ENCODE results near the gene SCN2B.
"Not testable (repeated sequence)": the region's sequence is repeated elsewhere in the genome, so short reads cannot be mapped to it uniquely, and the experiment has no call there.

SCN2B gene

DNA sequence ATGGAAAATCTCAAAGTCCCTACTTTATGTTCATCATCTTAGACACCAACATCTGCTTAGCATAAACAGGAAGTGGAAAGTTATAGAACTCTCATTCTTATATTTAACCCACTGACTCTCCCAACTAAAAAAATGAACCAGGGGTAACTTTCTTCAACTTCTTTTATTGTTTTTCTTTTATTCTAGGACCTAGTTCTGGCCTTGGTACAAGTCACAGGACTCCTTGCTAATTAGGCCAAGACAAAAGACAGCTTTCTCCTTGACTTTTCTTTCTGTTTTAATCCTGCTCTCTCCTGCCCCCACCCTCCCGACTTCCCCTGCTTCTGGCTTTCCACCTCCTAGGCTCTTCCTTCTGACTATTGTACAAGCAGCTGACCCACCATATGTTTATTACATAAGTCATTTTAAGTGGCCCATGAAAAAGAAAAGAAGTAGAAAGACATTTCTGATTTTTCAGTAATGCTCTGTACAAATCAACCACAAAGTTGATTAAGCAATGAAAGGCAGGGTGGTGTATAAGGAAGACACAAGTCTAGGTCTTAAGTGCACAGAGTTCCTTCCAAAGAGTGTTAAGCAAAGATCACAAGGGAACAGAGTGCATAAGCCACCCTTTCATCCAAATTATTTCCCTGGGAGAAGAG is 30.1 kb upstream of the SCN2B start:
- DNase-seq (ENCODE audit: low read depth), result no peak

GRCh38 chr11:118205606-118206378 is 29.4 kb upstream of the SCN2B start:
- DNase-seq (ENCODE audit: low read depth), result no peak

DNA sequence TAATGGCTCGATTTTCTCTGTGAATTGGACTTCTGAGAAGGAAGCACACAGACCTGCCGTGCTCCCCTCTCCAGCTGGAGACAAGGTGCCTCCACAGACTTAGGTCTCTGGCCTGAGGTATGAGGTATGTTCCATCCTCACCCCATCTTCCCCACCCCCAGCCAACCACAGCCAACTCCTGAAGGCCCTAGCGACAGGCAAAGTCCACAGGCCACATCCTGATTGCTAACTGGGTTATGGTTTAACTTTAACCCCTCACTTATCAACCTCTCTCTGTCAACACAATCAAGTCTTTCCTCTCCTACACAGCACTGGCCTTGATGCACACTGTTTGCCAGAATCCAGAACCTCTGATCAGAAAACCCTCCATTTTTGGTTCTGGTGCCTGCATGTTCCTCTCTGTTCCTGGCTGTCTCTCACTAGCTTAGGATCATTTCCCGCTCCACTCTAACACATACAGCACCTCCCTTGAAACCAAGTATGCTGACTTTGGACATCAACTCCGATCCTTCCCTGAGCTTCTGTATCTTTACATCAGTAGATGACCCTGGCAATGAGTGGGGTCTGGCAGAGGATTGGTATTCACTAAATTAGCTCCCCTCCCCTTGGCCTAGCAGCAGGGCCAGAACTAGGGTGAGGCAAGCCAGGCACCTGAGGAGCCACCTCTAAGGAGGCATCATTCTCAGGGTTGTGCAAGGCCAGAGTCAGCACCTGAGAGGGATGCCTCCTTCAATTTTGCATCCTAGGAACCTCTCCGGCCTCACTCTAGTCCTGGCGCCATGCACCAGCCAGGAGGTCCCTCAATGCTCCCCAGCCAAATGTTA is 26.4 kb upstream of the SCN2B start:
- no peak for DNase-seq (ENCODE audit: low read depth)

DNA sequence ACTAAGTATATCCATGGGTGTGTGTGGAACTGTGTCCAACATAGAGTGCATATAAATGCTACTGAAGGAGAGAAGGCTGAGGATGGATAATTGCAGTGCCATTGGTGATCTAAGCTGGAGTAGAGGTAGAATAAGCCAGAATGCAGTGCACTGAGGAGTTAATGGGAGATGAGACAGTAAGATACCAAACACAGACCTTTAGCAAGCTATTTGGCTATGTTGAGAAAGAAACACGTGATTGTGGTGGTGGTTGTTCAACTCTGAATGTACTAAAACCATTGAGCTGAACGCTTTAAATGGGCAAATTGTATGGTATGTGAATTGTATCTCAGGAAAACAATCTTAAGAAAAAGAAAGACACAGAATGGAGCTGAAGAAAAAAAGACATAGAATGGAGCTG is 25.5 kb upstream of the SCN2B start:
- no peak for DNase-seq (ENCODE audit: low read depth)

DNA sequence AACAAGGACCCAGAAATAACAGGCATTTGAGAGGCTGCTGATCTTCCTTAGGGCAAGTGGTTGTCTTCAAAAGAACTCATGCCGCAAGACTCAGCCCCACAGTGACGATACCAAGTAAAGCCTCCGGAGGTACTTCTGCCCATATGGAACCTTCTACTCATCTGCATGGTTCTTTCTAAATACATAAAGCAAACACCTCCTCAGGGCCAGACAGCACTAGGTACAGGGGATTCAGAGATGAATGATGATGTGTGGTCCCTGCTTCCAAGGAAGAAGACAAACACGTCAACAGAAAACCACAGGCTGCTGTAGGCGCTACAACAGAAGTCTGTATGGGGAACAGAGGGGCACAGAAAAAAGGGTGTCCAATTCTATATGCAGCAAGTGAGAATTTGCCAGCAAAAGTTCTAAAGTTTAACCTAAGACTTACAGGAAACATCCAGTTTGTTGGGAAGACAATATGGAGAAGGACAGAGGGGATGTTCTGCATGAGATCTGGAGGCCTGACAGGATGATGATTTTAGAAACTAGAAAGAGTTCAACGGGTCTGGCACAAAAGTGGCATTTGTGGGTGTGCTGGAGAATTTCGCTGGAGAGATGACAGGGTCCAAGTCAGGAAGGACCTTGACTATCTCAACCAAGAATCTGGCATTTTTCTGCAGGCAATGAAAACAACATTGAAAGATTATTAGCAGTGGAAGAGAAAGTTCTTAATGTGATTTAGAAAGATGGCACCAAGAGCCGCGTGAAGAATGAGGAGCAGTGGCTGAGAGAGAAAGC is 24.7 kb upstream of the SCN2B start:
- no peak for DNase-seq (ENCODE audit: low read depth)

DNA sequence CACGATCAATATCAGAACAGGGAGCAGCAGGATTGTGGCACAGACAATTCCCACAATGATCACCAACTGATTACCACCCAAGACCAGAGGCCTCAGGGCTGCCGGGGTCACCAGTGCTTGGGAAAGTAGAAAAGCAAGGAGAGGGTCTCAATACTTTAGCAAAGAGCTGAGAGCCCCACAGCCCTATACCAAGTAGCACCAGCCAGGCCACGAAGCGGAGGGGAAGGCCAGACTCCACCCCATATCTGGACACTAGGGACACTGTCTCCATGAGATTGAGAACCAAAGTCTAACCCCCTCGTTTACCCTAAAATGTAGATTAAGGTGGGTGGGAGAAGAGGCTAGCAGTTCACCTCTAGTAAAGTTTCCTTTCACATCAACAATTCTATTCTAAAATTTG is 24.1 kb upstream of the SCN2B start:
- DNase-seq (ENCODE audit: low read depth), result no peak

DNA sequence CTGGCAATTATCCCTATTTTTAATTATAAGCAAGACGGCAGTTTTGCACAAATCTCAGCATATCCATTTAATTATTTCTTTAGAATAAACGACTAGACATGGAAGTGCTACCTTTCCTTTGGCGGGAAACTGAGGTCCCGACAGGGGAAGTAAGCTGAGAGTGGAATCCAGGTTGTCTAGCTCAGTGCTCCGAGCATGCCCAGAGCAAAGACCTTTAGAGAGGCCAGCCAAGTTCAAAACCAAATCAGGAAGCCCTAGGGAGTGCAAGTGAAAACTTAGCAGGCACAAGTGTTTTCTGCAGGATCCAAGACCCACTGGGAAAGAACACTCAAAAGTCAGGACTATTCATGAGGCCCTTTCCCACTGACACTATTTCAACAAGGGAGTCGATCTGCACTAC is 22.7 kb upstream of the SCN2B start:
- DNase-seq (ENCODE audit: low read depth), result no peak

DNA sequence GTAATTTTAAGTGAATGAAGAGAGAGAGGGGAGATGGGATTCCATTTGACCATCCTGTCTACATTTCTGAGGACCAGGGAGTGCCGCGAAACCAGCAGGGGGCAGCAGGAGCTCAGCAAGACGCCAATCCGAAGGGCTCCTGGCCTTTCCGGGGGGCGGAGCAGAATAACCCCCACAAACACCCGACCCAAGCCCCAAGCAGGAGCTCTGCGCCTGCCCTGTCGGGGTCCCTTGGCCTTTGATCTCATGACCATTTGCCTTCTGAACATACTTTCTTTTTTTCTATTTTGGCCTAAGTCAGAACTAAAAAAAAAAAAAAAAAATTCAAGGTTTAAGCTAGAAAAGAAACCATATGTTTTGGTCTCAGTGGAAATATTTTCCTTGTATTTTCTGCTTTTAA is 21.9 kb upstream of the SCN2B start:
- peak; percentile 60 for DNase-seq (ENCODE audit: low read depth)

GRCh38 chr11:118194835-118195627 is 18.6 kb upstream of the SCN2B start:
- DNase-seq (ENCODE audit: low read depth), result peak; percentile 72

- no peak for DNase-seq (ENCODE audit: low read depth)
Measured at GRCh38 chr11:118193910-118194566, 17.6 kb upstream of the SCN2B start.

- not testable (repeated sequence) for DNase-seq (ENCODE audit: low read depth)
Measured at GRCh38 chr11:118192817-118193216, 16.4 kb upstream of the SCN2B start.

DNA sequence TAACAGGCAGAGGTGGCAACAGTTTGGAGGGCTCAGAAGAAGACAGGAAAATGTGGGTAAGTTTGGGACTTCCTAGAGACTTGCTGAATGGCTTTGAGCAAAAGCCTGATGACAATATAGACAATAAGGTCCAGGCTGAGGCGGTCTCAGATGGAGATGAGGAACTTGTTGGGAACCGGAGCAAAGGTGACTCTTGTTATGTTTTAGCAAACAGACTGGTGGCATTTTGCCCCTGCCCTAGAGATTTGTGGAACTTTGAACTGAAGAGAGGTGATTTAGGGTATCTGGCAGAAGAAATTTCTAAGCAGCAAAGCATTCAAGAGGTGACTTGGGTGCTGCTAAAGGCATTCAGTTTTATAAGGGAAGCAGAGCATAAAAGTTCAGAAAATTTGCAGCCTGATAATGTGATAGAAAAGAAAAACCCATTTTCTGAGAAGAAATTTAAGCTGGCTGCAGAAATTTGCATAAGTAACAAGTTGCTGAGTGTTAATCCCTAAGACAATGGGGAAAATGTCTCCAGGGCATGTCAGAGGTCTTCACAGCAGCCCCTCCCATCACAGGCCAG is 14.6 kb upstream of the SCN2B start:
- not testable (repeated sequence) for DNase-seq (ENCODE audit: low read depth)

- no peak for DNase-seq (ENCODE audit: low read depth)
Measured at GRCh38 chr11:118186346-118187107, 10.1 kb upstream of the SCN2B start.

DNA sequence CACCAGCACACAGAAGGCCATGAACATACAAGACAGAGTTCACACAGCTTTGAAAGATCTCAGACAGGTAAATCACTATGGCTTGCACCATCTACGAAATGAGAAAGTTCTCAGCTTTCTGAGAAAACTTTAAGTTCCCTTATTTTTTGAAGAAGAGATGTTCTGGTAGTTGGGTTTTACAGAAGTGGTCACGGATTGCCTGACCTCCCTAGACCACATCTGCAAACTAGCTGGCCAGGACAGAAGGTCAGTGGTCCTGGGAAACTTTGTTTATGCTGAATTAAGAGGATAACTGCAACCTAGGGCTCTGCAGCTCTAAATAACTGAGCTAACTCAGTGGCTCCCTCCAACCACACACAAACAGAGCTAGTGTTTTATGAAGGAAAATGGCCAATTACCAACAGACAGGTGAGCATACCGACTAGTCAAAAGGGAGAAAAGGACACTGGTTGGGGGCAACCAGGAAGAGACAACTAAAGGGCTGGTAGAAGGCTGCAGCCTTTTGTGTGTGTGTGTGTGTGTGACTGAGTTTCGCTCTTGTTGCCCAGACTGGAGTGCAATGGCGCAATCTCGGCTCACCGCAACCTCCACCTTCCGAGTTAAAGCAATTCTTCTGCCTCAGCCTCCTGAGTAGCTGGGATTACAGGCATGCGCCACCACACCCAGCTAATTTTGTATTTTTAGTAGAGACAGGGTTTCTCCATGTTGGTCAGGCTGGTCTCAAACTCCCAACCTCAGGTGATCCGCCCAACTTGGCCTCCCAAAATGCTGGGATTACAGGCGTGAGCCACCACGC is 8.5 kb upstream of the SCN2B start:
- DNase-seq (ENCODE audit: low read depth), result no peak

- not testable (repeated sequence) for DNase-seq (ENCODE audit: low read depth)
Measured at GRCh38 chr11:118183691-118184090, 7.3 kb upstream of the SCN2B start.

DNA sequence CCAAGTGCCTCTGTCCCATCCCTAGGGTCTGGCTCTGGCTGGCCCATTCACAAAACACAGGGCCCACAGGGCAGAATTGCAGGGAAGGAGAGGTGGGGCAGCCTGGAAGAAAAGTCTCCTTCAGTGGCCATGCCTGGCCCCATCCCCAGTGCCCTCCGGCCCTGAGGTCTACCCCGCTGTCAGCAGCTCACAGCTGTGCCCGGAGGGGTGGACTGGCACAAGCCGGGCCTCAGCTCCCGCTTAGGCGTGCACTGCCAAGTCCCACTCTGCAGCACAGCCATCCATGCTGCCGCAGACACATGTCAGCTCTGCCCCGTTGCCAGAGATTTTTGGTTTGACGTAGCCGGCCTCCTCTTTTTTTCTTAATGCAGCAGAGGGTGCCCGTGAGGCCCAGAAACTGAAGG is 3.9 kb upstream of the SCN2B start:
- DNase-seq (ENCODE audit: low read depth), result peak; percentile 20

- no peak for DNase-seq (ENCODE audit: low read depth)
Measured at GRCh38 chr11:118176778-118177134, 317 bp upstream of the SCN2B start.

- peak; percentile 22 for DNase-seq (ENCODE audit: low read depth)
Measured at GRCh38 chr11:118175031-118175992, 1.1 kb downstream of the SCN2B start.
